Activated effector memory CD4-positive, alpha-beta T cell treated with Interleukin-2 at 50 U/mL for 16 hours (primary cell): Measurements from ENCODE around the gene CRYBA4.
A peak's percentile ranks its signal among the peaks of the same experiment; 100 is the strongest.
"Not testable (repeated sequence)": the region's sequence is repeated elsewhere in the genome, so short reads cannot be mapped to it uniquely, and the experiment has no call there.

ENCODE experiments used
- DNase-seq: peaks from one replicate; pipeline ENCODE4 v3.0.0-alpha.2; 2020

CRYBA4 gene

DNA sequence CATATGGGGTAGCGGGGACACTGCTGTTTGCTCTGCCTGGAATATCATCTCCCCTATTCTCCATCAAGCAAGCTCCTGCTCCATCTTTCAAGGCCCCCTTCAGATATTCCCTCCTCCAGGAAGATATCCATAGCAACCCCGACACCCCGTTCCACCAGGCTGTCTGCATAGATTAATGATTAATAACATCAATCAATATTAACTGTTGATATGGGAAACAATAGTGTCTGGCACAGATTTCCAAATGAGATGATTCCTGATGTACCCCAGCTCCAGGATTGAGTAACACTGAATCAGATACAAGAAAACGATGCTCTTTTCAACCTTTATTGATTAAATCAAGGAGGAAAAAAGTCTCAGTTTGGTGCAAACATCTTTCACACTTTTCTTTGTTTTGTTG is 24.3 kb upstream of the CRYBA4 start:
- DNase-seq, result no peak

GRCh38 chr22:26599505-26599904 is 22.3 kb upstream of the CRYBA4 start:
- DNase-seq, result no peak

DNA sequence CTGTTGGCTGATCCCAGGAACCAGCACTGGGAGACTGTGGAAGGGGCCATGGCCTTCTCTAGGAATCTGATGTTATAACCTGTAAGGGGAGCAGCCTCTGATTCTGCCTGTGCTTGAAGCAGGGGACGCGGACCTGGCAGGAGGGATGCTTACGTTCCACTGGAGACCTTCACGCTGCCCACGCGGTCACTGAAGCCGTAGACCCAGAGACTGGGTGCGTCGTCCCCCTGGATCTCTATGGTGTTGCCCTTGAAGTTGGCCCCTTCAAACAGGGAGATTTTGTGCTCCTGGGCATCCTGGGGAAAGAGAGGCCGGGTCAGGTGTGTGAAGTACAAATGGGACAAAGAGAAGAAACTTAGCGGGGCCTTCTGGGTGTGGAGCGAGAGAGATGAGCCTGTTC is 20.0 kb upstream of the CRYBA4 start:
- no peak for DNase-seq

DNA sequence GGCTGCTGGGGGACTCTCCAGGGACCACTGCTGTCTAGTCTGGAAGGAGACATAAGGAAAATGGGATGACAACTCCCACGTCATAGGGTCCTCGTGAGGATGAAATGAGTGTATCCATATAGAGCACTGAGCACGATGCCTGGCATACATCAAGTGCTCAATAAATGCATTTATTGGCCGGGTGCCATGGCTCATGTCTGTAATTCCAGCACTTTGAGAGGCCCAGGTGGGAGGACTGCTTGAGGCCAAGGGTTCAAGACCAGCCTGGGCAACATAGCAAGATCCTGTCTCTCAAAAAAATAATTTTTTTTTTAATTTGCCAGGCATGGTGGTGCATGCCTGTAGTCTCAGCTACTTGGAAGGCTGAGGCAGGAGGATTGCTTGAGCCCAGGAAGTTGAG is 19.6 kb upstream of the CRYBA4 start:
- DNase-seq, result no peak

- no peak for DNase-seq
Measured at GRCh38 chr22:26604368-26604767, 17.4 kb upstream of the CRYBA4 start.

DNA sequence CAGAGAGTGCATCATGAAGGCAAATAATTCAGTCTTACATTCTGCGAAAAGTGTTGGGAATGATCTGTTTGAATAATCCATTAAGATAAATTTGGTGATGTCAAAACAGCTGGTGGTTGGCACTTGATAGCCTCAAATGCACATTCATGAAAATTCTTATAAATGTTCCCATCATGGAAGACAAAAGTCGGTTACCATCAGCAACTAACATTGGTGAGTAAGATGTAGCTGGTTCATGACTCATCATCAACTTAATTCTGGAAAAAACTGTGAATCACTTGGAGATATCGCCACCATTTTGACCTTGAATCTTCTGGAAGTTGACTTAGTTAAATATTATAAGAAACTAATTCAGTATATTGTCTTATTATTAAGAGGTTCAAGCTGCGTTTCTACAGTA is 15.2 kb upstream of the CRYBA4 start:
- no peak for DNase-seq

DNA sequence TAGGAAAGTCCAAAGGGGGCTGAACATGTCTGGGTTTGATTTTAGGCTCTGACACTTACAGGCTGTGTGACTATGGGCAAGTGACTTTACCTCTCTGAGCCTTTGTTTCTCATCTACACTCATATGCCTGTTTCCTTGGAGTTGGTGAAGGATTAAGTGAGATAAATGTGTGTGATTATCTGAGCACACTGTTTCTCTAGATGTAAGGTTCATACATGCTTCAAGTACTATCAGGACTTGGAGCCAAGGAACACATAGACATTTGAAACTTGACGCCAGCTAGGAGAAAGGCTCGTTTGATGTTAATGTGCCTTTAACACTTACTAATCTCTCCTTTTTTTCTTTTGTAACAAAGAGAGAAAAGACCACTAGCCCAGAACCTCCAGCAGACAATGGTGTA is 13.6 kb upstream of the CRYBA4 start:
- no peak for DNase-seq

GRCh38 chr22:26609287-26609686 is 12.5 kb upstream of the CRYBA4 start:
- no peak for DNase-seq

DNA sequence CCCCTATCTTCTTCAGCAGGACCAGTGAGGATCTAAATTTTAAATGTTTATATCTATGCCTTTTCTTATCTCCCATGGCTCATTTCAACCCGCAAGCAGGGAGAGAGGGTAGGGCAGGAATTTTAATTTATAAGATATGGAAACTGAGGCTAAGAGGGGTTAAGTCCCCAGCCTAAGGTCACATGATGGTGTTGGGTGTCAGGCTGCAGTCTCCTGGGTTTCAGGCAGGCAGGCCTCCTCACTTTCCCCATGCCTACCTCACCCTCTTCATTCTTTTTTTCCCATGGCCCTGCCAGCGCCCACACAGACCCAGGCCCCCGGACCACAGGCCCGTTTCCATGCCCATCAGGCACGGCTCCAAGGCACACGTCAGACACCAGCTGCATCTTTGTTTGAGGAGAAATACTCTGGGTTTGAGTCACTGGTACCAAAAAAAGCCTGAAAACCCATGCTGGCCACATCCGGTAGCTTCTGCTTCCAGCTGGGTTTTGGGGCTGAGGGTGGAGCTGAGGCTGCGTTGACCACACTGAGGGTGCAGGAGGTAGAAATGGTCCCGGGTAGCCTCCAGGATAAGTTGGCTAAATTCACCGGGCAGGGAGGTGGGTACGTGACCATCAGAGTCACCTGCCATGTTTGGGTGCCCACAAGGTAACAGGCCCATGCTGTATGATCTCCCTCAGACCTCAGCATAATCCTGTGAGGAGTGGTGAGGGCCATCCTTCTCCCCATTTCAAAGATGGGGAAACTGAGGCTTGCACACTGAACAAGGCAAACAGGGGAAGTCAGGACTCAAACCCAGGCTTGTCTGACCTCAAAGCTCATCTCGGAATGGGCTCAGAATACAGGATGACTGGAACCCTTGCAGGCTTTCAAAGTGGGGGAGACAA is 11.4 kb upstream of the CRYBA4 start:
- DNase-seq, result peak; percentile 32

- no peak for DNase-seq
Measured at GRCh38 chr22:26610996-26611395, 10.8 kb upstream of the CRYBA4 start.

- no peak for DNase-seq
Measured at GRCh38 chr22:26612652-26613051, 9.1 kb upstream of the CRYBA4 start.

DNA sequence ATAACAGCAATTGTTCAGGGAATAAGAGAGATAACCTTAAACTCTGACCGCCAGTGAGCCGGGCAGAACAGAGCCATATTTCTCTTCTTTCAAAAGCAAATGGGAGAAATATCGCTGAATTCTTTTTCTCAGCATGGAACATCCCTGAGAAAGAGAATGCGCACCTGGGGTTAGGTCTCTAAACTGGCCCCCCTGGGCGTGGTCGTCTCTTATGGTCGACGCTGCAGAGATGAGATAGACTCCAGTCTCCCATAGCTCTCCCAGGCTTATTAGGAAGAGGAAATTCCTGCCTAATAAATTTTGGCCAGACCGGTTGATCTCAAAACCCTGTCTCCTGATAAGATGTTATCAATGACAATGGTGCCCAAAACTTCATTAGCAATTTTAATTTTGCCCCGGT is 8.0 kb upstream of the CRYBA4 start:
- not testable (repeated sequence) for DNase-seq

DNA sequence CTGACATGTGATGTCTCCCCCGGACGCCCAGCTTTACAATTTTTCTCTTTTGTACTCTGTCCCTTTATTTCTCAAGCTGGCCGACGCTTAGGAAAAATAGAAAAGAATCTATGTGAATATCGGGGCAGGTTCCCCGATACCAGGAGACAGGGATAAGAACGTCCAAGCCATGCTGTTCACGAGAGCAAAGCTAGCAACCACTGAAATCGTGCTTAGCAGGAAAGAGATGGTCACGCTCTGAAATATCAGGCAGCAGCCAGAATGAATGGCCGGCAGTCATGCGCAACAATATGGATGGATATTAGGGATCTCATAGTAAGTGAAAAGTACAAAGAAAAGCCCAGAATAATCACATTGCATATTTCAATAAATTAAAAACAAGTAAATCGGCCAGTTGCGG is 7.4 kb upstream of the CRYBA4 start:
- no peak for DNase-seq

GRCh38 chr22:26615149-26615548 is 6.6 kb upstream of the CRYBA4 start:
- DNase-seq, result no peak

GRCh38 chr22:26615830-26616435 is 5.8 kb upstream of the CRYBA4 start:
- DNase-seq, result no peak

GRCh38 chr22:26616650-26617049 is 5.1 kb upstream of the CRYBA4 start:
- no peak for DNase-seq

- no peak for DNase-seq
Measured at GRCh38 chr22:26617271-26618199, 4.2 kb upstream of the CRYBA4 start, which contains the start of gene CRYBB1. TSS of gene CRYBB1 (minus strand) at chr22:26618027. CDS start at chr22:26616319, 1,708 bp downstream.

DNA sequence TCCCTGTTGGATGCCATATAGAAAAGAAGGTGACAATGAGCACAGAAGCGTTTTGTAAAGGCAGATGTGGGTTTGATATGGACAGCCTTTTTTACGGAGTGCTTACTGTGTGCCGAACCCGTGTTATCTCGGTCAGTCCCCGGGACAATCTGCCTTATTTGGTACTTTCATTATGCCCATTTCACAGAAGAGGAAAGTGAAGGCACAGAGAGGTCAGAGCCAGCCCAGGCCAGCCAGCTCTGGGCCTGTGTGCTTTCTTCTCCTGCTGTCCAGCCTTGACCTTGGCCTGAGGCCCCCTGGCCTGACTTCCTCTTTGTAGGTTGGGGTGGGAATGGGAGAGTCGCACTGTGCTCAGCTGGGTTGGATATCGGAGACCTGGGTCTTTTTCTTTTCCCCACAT is 3.3 kb upstream of the CRYBA4 start:
- DNase-seq, result no peak

- no peak for DNase-seq
Measured at GRCh38 chr22:26619510-26619909, 2.3 kb upstream of the CRYBA4 start.

- DNase-seq, result no peak
Measured at GRCh38 chr22:26620197-26620596, 1.6 kb upstream of the CRYBA4 start.

- no peak for DNase-seq
Measured at GRCh38 chr22:26623984-26624383, 2.2 kb downstream of the CRYBA4 start.

DNA sequence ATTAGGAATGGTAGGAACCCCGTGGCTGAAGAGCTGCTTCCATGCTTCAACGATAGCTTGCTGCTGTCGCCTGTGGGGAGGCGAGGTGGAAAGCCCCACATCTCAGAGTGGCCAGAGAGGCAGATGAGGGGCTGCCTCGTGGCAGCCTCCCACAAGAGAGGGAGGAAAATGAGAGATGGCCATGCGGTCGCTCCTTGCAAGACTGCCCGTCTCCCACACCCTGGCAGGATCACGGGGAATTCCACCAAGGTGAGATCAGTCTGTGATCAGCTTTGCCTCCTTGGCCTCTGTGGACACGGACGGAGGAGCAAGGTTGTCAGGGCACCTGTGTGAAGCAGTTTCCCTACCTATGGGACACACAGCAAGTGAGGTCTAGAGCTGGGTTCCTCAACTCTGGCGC is 3.0 kb downstream of the CRYBA4 start:
- no peak for DNase-seq

DNA sequence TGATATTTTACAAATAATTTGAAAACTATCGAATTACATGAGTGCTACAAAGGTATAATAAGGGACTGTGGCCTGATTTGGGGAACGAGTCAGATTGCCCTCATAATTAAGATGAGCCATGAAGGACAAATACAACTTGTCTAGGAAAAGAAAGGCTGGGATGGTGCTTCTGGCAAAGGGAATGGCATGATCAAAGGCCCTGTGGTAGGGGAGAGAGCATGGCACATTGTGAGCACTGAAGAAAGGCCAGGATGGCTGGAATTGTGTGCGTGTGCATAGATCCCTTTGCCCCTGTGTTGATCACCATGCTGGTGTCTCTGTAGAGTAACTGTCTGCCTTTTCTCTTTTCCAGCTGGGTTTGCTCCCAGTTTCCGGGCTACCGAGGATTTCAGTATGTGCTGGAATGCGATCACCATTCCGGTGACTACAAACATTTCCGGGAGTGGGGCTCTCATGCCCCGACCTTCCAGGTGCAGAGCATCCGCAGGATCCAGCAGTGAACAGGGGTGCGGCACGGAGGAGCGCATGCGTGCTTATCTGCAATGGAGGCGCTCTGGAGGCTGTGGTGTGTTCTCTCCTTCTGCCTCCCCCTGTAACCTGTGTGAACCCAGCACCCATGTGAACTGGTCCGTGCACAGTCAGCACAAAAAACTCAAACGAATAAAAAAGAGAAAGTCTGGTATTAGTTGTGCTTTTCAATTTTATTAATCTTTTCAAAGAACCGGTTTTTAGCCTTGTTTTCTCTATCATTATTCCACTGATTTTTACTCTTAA is 8.4 kb downstream of the CRYBA4 start:
- no peak for DNase-seq
